Adrenal gland (tissue), 5 donors: ENCODE results near the gene LTO1.

Experiments
- CTCF ChIP-seq, 6 experiments: fragments of 450-650 bp in 4 of 6; fragments of 200-600 bp in 2 of 6; sonication (generic) in 1 of 6; IDR thresholded peaks; 1 replicate in 5 of 6; 2 replicates in 1 of 6; pipeline versions ENCODE4 v1.5.1 to v1.8.0; 2016 to 2021; ENCODE audit warnings: antibody characterized with exemption in 6 of 6, mild to moderate bottlenecking in 2 of 6, moderate library complexity in 1 of 6
- POLR2A ChIP-seq, 2 donors: fragments of 450-650 bp; IDR thresholded peaks; one replicate each; pipeline ENCODE4 v1.6.1; 2017; ENCODE audit warnings: antibody characterized with exemption in 2 of 2, mild to moderate bottlenecking in 2 of 2, moderate library complexity in 1 of 2
- donor health status: DM: no; HTN: no; CAD: no.

- TF ChIP-seq CTCF (IDR thresholded peaks at IDR 0.05) (no peak), POLR2A (IDR thresholded peaks at IDR 0.05) (no peak)
Measured at GRCh38 chr11:69647390-69647748, 27.8 kb downstream of the LTO1 start.
